Colonic mucosa (tissue), 4 donors: ENCODE data around the gene RNF145. TPM values are rescaled to one million over a fixed set of nuclear protein-coding genes. Genes with fewer than 3 reads are reported as not detected.

ENCODE experiments used
- DNase-seq: peaks from one replicate; pipeline ENCODE4 v3.0.0-alpha.2; 2020
- H3K27ac ChIP-seq: fragments of 200-600 bp; one replicate; pipeline ENCODE4 v1.8.0; 2021
- H3K27me3 ChIP-seq: fragments of 200-600 bp; one replicate; pipeline ENCODE4 v1.8.0; 2021
- H3K36me3 ChIP-seq: fragments of 200-600 bp; one replicate; pipeline ENCODE4 v1.8.0; 2021
- H3K4me1 ChIP-seq: fragments of 200-600 bp; one replicate; pipeline ENCODE4 v1.8.0; 2021; ENCODE audit warnings: mild to moderate bottlenecking
- H3K4me3 ChIP-seq: fragments of 200-600 bp; one replicate; pipeline ENCODE4 v1.8.0; 2021
- H3K9ac ChIP-seq, 2 donors: one replicate each; pipeline ENCODE4 v1.7.0; 2013; ENCODE audit warnings: control low read depth in 2 of 2, low read depth in 2 of 2, low read length in 2 of 2
- H3K9me3 ChIP-seq: fragments of 200-600 bp; one replicate; pipeline ENCODE4 v1.8.0; 2021
- intact Hi-C: fragments of 100-400 bp; cut with DNase I; formaldehyde crosslinking; loops from one replicate; pipeline ENCODE4 v1.14.1; 2022
- total RNA-seq, 2 donors: library from RNA; stranded (reverse); fragmentation: NEBNext Ultra II Directional in 1 of 2; extraction: Animal tissue kit (Norgen Biotek cat#: 25700) in 1 of 2; gene quantifications; one replicate each; pipeline ENCODE4 v1.2.1, GENCODE V29; 2021
- TF ChIP-seq, protein P1 (sequence below): fragments of 200-600 bp; IDR thresholded peaks from one replicate; pipeline ENCODE4 v1.8.0; 2022; ENCODE audit warnings: antibody characterized with exemption, mild to moderate bottlenecking
- donor health status: healthy.
- donor health status: DM: no; HTN: no; CAD: no.
- donor health status: DM: no; HTN: no; CAD: no.

Gene RNF145
- total RNA-seq, 2 donors from 2014 or later, result 58.8 to 92.3 TPM

DNA sequence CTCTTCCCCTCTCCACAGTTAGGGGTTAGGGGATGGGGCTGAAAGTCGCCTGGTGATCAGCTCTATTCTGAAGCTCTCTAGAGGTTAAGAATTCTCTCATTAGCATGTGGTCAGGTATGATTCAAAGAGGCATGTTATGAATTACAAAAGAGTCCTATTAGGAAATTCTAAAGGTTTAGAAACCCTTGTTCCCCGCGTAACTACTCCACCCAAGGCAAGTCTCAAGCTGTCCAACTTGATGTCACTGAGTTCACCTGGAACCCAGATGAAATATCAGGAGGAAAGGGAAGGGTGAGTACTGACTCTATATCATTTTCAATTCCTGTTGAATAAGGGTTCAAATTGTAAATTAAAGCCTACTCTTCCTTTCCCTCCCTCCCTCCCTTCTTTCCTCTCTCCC lies 18.1 kb upstream of the RNF145 start:
- Histone ChIP-seq H3K27ac (no peak overlapping the region), H3K4me3 (no peak overlapping the region), H3K36me3 (no peaks in the 10 kb centered on the region), H3K27me3 (no peaks in the 10 kb centered on the region), H3K4me1 (no peaks in the 10 kb centered on the region), H3K9me3 (no peaks in the 10 kb centered on the region), H3K9ac (no peak overlapping the region)
- no peak for DNase-seq
- intact Hi-C loops, result no loop called here
- TF ChIP-seq, protein P1, sequence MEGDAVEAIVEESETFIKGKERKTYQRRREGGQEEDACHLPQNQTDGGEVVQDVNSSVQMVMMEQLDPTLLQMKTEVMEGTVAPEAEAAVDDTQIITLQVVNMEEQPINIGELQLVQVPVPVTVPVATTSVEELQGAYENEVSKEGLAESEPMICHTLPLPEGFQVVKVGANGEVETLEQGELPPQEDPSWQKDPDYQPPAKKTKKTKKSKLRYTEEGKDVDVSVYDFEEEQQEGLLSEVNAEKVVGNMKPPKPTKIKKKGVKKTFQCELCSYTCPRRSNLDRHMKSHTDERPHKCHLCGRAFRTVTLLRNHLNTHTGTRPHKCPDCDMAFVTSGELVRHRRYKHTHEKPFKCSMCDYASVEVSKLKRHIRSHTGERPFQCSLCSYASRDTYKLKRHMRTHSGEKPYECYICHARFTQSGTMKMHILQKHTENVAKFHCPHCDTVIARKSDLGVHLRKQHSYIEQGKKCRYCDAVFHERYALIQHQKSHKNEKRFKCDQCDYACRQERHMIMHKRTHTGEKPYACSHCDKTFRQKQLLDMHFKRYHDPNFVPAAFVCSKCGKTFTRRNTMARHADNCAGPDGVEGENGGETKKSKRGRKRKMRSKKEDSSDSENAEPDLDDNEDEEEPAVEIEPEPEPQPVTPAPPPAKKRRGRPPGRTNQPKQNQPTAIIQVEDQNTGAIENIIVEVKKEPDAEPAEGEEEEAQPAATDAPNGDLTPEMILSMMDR, result no peak

DNA sequence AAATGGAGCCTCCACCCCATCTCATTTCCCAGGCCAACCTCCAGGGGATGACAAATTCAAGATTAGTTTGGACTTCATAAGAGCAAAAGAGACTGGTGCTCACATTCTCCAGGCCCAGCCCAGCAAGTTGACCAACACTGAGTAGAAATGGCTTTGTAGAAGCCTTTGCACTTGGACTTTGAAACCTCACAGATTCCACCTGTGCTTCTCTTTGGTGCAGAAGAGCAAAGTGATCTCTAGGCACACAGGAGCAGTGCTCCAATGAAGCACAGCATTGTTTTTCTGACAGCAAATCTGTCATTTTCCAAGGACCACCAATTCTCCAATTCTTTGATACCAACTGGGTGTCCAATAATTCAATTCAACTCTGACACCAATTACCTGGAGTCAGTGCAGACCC lies 17.1 kb upstream of the RNF145 start:
- intact Hi-C loops, result no loop called here
- H3K27ac ChIP-seq, result no peak overlapping the region
- H3K9me3 ChIP-seq, result no peaks in the 10 kb centered on the region
- no peak for DNase-seq
- H3K4me1 ChIP-seq, result no peaks in the 10 kb centered on the region
- H3K27me3 ChIP-seq, result no peaks in the 10 kb centered on the region
- H3K4me3 ChIP-seq, result no peak overlapping the region
- TF ChIP-seq, protein P1, result no peak
- H3K36me3 ChIP-seq, result no peaks in the 10 kb centered on the region
- no peak overlapping the region for H3K9ac ChIP-seq

DNA sequence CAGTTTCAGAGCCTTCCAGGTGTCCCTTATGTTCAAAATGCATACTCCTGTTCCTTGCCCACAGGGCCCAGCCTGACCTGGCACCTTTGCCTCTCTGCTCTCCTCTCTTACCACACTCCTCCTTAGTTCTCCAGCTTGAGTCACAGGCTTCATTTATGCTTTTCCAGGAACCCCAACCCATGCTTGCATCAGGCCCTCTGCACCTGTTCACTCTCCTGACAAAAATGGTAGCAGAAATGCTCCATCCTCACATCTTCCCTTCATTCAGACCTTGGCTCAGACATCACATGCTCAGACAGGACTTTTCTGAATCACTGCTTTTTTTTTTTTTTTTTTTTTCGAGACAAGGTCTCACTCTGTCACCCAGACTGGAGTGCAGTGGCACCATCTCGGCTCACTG lies 15.1 kb upstream of the RNF145 start:
- TF ChIP-seq, protein P1, result no peak
- Histone ChIP-seq H3K27ac (no peak overlapping the region), H3K27me3 (no peaks in the 10 kb centered on the region), H3K4me3 (no peak overlapping the region), H3K4me1 (no peaks in the 10 kb centered on the region), H3K9ac (no peak overlapping the region), H3K36me3 (no peaks in the 10 kb centered on the region), H3K9me3 (no peaks in the 10 kb centered on the region)
- no peak for DNase-seq
- intact Hi-C loops, result no loop called here

DNA sequence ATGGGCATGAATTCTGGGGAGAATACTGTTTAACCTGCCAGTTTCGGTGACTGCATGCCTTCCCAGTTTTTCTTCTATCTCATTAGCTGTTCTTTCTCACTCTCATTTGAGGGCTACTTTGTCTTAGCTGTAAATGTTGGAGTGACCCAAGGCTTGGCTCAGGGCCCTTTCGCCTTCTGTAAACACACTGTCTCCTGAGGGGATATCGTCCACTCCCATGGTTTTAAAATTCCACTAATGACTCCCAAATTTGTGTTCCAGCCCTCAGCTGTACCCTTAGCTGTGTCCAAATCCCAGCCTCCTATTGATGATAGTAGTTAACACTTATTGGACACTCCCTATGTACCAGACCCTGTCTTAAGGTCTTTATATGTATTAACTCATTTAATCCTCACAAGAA lies 14.1 kb upstream of the RNF145 start:
- DNase-seq, result no peak
- intact Hi-C loops, result no loop called here

DNA sequence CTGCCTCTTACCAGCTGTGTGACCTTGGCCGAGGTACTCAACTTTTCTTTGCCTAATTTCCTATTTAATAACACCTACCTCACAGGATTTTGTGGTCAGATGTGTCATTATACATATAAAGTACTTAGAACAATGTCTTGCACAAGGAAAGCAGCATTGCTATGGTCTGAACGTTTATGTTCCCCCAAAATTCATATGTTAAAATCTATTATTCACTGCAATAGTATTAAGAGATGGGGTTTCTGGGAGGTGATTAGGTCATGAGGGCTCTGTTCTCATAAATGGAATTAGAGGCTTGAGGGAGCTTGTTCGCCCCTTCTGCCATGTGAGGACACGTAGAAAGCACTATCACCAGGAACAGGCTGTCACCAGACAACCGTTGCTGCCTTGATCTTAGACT lies 10.9 kb upstream of the RNF145 start:
- Histone ChIP-seq H3K9ac (no peak overlapping the region), H3K4me3 (no peak overlapping the region), H3K36me3 (no peaks in the 10 kb centered on the region), H3K4me1 (no peaks in the 10 kb centered on the region), H3K27me3 (no peaks in the 10 kb centered on the region), H3K9me3 (no peaks in the 10 kb centered on the region), H3K27ac (no peak overlapping the region)
- TF ChIP-seq, protein P1, result no peak
- intact Hi-C loops, result no loop called here
- no peak for DNase-seq

More for the DNA sequence above, 14.1 kb upstream of the RNF145 start:
- no peaks in the 10 kb centered on the region for H3K36me3 ChIP-seq
- no peaks in the 10 kb centered on the region for H3K4me1 ChIP-seq
- H3K4me3 ChIP-seq, result no peak overlapping the region
- TF ChIP-seq, protein P1, result no peak
- no peaks in the 10 kb centered on the region for H3K9me3 ChIP-seq
- H3K27ac ChIP-seq, result no peak overlapping the region
- H3K9ac ChIP-seq, result no peak overlapping the region
- H3K27me3 ChIP-seq, result no peaks in the 10 kb centered on the region
